Progenitor cell of endocrine pancreas (in vitro differentiated cells): ENCODE data around the gene TBC1D32. TPM values are rescaled to one million over a fixed set of nuclear protein-coding genes. Genes with fewer than 3 reads are reported as not detected.
"Not testable (repeated sequence)": the region's sequence is repeated elsewhere in the genome, so short reads cannot be mapped to it uniquely, and the experiment has no call there.

Experiments
- DNase-seq: peaks from one replicate; pipeline ENCODE4 v3.0.0; 2021; ENCODE audit warnings: low spot score; ENCODE audit not compliant: unreplicated experiment
- H3K27ac Mint-ChIP-seq: 2 replicates; pipeline ENCODE4 v1.8.0; 2021; ENCODE audit warnings: mild to moderate bottlenecking, moderate library complexity, mixed read lengths
- H3K27me3 Mint-ChIP-seq: 2 replicates; pipeline ENCODE4 v1.8.0; 2021; ENCODE audit warnings: mixed read lengths
- H3K36me3 Mint-ChIP-seq: 2 replicates; pipeline ENCODE4 v1.8.0; 2022; ENCODE audit warnings: mixed read lengths; ENCODE audit not compliant: insufficient read depth
- H3K4me1 Mint-ChIP-seq: 2 replicates; pipeline ENCODE4 v1.8.0; 2021; ENCODE audit warnings: low read depth, mixed read lengths
- H3K4me3 Mint-ChIP-seq: 2 replicates; pipeline ENCODE4 v1.8.0; 2021; ENCODE audit warnings: low read depth, mild to moderate bottlenecking, moderate library complexity, mixed read lengths
- H3K9me3 Mint-ChIP-seq: 2 replicates; pipeline ENCODE4 v1.8.0; 2021; ENCODE audit warnings: low read depth, mixed read lengths
- total RNA-seq: library from RNA; stranded (reverse); gene quantifications from 2 replicates; pipeline ENCODE4 v1.2.1, GENCODE V29; 2021
- TF ChIP-seq, protein P1 (sequence below): fragments of 200-600 bp; sonication (generic); IDR thresholded peaks from one replicate; pipeline ENCODE4 v1.5.0; 2021; ENCODE audit warnings: antibody characterized with exemption, mild to moderate bottlenecking; ENCODE audit not compliant: unreplicated experiment

TBC1D32 gene
- total RNA-seq, 1 donor from 2014 or later: 15.4 TPM

DNA sequence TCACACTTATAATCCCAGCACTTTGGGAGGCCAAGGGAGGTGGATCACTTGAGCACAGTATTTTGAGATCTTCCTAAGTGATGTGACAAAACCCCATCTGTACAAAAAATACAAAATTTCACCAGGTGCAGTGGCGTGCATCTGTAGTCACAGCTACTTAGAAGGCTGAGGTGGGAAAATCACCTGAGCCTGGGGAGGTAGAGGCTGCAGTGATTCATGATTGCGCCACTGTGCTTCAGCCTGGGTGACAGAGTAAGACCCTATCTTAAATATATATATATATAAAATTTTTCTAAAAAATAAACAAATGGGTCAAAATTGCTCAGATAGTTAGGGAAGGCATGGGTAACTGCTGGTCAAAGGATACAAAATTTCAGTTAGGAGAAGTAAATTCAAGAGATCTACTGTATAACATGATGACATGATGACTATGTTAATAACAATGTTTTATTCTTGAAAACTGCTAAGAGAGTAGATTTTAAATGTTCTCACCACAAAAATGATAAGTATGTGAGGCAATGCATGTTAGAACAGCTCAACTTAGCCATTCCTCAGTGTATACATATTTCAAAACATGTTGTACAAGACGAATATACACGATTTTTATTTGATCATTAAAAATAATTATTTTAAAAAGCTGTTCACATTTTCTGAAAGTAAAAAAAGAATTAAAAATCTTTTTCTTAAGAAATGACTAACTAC, 24.4 kb downstream of the TBC1D32 start:
- TF ChIP-seq, protein P1, sequence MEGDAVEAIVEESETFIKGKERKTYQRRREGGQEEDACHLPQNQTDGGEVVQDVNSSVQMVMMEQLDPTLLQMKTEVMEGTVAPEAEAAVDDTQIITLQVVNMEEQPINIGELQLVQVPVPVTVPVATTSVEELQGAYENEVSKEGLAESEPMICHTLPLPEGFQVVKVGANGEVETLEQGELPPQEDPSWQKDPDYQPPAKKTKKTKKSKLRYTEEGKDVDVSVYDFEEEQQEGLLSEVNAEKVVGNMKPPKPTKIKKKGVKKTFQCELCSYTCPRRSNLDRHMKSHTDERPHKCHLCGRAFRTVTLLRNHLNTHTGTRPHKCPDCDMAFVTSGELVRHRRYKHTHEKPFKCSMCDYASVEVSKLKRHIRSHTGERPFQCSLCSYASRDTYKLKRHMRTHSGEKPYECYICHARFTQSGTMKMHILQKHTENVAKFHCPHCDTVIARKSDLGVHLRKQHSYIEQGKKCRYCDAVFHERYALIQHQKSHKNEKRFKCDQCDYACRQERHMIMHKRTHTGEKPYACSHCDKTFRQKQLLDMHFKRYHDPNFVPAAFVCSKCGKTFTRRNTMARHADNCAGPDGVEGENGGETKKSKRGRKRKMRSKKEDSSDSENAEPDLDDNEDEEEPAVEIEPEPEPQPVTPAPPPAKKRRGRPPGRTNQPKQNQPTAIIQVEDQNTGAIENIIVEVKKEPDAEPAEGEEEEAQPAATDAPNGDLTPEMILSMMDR: no peak
- Mint-ChIP-seq H3K9me3 (peaks cover 4% of the 10 kb centered on the region), H3K36me3 (peaks cover 6% of the 10 kb centered on the region), H3K4me1 (no peaks in the 10 kb centered on the region), H3K4me3 (no peak overlapping the region), H3K27me3 (no peaks in the 10 kb centered on the region), H3K27ac (no peak overlapping the region)
- no peak for DNase-seq

GRCh38 chr6:121305957-121306607, 28.2 kb downstream of the TBC1D32 start:
- H3K27ac Mint-ChIP-seq: no peak overlapping the region
- TF ChIP-seq, protein P1: peak; percentile 85
- H3K4me1 Mint-ChIP-seq: no peaks in the 10 kb centered on the region
- H3K4me3 Mint-ChIP-seq: no peak overlapping the region
- no peaks in the 10 kb centered on the region for H3K27me3 Mint-ChIP-seq
- peaks cover 5% of the 10 kb centered on the region for H3K36me3 Mint-ChIP-seq
- DNase-seq: no peak
- no peaks in the 10 kb centered on the region for H3K9me3 Mint-ChIP-seq

GRCh38 chr6:121302882-121303281, 31.4 kb downstream of the TBC1D32 start:
- Mint-ChIP-seq H3K36me3 (peaks cover 12% of the 10 kb centered on the region), H3K27ac (no peak overlapping the region), H3K4me1 (no peaks in the 10 kb centered on the region), H3K4me3 (no peak overlapping the region), H3K9me3 (no peaks in the 10 kb centered on the region), H3K27me3 (no peaks in the 10 kb centered on the region)
- TF ChIP-seq, protein P1: no peak
- DNase-seq: no peak

DNA sequence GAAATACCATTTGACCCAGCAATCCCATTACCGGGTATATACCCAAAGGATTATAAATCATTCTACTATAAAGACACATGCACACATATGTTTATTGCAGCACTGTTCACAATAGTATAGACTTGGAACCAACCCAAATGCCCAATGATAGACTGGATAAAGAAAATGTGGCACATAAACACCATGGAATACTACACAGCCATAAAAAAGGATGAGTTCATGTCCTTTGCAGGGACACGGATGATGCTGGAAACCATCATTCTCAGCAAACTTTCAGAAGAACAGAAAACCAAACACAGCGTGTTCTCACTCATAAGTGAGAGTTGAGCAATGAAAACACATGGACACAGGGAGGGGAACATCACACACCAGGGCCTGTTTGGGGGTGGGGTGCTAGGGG, 33.1 kb downstream of the TBC1D32 start:
- H3K4me3 Mint-ChIP-seq, H3K27ac Mint-ChIP-seq, DNase-seq, H3K27me3 Mint-ChIP-seq, H3K9me3 Mint-ChIP-seq, H3K4me1 Mint-ChIP-seq: not testable (repeated sequence)
- peaks cover 12% of the 10 kb centered on the region for H3K36me3 Mint-ChIP-seq

- Mint-ChIP-seq H3K27ac (no peak overlapping the region), H3K27me3 (no peaks in the 10 kb centered on the region), H3K4me3 (no peak overlapping the region), H3K4me1 (peaks cover 5% of the 10 kb centered on the region), H3K9me3 (no peaks in the 10 kb centered on the region), H3K36me3 (peaks cover 20% of the 10 kb centered on the region)
- DNase-seq: no peak
- TF ChIP-seq, protein P1: no peak
Observed at GRCh38 chr6:121297694-121298093, 36.6 kb downstream of the TBC1D32 start.

GRCh38 chr6:121285041-121285440, 49.2 kb downstream of the TBC1D32 start:
- Mint-ChIP-seq H3K4me3 (no peak overlapping the region), H3K9me3 (peaks cover 10% of the 10 kb centered on the region), H3K4me1 (no peaks in the 10 kb centered on the region), H3K27ac (no peak overlapping the region), H3K36me3 (peaks cover 22% of the 10 kb centered on the region), H3K27me3 (no peaks in the 10 kb centered on the region)
- TF ChIP-seq, protein P1: no peak
- DNase-seq: no peak
